MCF 10A (cell line): ENCODE data around the gene UQCR10. TPM values are rescaled to one million over a fixed set of nuclear protein-coding genes. Genes with fewer than 3 reads are reported as not detected.

Experiments used
- BruUV-seq: library from RNA; stranded (reverse); fragments of 400-500 nt; replicated peaks from 2 replicates; lab custom pipeline; 2021; lab: Mats Ljungman, UMichigan
- CTCF ChIA-PET: fragments of 300-600 bp; sonication (Branson Sonifier 250); formaldehyde crosslinking; extraction: SDS; loops from one replicate; lab custom pipeline; 2021; ENCODE audit warnings: antibody characterized with exemption, inconsistent platforms; lab: Yijun Ruan, JAX
- POLR2A ChIA-PET: fragments of 300-600, 350-650 bp; sonication (Branson Sonifier 250); formaldehyde crosslinking; extraction: SDS; loops from one replicate; lab custom pipeline; 2020; ENCODE audit warnings: antibody characterized with exemption, inconsistent platforms; lab: Yijun Ruan, JAX
- DNase-seq: peaks from one replicate; pipeline ENCODE4 v3.0.0-alpha.2; 2018; ENCODE audit not compliant: unreplicated experiment
- H3K27ac Mint-ChIP-seq: one replicate; pipeline ENCODE4 v1.8.0; 2022; ENCODE audit warnings: mild to moderate bottlenecking, low read depth, mixed read lengths; ENCODE audit not compliant: unreplicated experiment
- H3K27me3 Mint-ChIP-seq: one replicate; pipeline ENCODE4 v1.8.0; 2022; ENCODE audit warnings: mixed read lengths; ENCODE audit not compliant: insufficient read depth, unreplicated experiment
- H3K36me3 Mint-ChIP-seq: one replicate; pipeline ENCODE4 v1.8.0; 2022; ENCODE audit warnings: mild to moderate bottlenecking, moderate library complexity, mixed read lengths; ENCODE audit not compliant: insufficient read depth, unreplicated experiment
- H3K4me1 Mint-ChIP-seq: one replicate; pipeline ENCODE4 v1.8.0; 2022; ENCODE audit warnings: mixed read lengths; ENCODE audit not compliant: insufficient read depth, unreplicated experiment
- H3K4me3 Mint-ChIP-seq: one replicate; pipeline ENCODE4 v1.8.0; 2022; ENCODE audit warnings: mild to moderate bottlenecking, moderate library complexity, mixed read lengths; ENCODE audit not compliant: unreplicated experiment
- H3K9me3 Mint-ChIP-seq: one replicate; pipeline ENCODE4 v1.8.0; 2022; ENCODE audit warnings: mixed read lengths; ENCODE audit not compliant: unreplicated experiment
- intact Hi-C: fragments of 100-400 bp; cut with micrococcal nuclease; formaldehyde crosslinking; loops from 2 replicates; pipeline ENCODE4 v1.14.1; 2022
- total RNA-seq: library from RNA; stranded (reverse); gene quantifications from 2 replicates; pipeline ENCODE4 v1.2.3, GENCODE V29; 2022
- TF ChIP-seq, protein P1 (sequence below): fragments of 200-600 bp; IDR thresholded peaks from one replicate; pipeline ENCODE4 v1.8.0; 2022; ENCODE audit warnings: antibody characterized with exemption, mild to moderate bottlenecking; ENCODE audit not compliant: unreplicated experiment

Gene UQCR10
- total RNA-seq, 1 experiment from 2014 or later: 94.7 TPM

- no peaks in the 10 kb centered on the region for H3K4me1 Mint-ChIP-seq
- no TSS peak for BruUV-seq
- intact Hi-C loops: no loop called here
- POLR2A ChIA-PET: interaction anchor here (0.9 to 1.6 kb wide), 3 partner anchors 16 to 88 kb away, joined by 3 to 4 read pairs (median 3); partner anchors contain the start of gene ZMAT5
- no peak overlapping the region for H3K27ac Mint-ChIP-seq
- H3K27me3 Mint-ChIP-seq: no peaks in the 10 kb centered on the region
- CTCF ChIA-PET: no interaction called here
- no peaks in the 10 kb centered on the region for H3K9me3 Mint-ChIP-seq
- H3K36me3 Mint-ChIP-seq: peaks cover 8% of the 10 kb centered on the region
- peak; percentile 27 for DNase-seq
- TF ChIP-seq, protein P1, sequence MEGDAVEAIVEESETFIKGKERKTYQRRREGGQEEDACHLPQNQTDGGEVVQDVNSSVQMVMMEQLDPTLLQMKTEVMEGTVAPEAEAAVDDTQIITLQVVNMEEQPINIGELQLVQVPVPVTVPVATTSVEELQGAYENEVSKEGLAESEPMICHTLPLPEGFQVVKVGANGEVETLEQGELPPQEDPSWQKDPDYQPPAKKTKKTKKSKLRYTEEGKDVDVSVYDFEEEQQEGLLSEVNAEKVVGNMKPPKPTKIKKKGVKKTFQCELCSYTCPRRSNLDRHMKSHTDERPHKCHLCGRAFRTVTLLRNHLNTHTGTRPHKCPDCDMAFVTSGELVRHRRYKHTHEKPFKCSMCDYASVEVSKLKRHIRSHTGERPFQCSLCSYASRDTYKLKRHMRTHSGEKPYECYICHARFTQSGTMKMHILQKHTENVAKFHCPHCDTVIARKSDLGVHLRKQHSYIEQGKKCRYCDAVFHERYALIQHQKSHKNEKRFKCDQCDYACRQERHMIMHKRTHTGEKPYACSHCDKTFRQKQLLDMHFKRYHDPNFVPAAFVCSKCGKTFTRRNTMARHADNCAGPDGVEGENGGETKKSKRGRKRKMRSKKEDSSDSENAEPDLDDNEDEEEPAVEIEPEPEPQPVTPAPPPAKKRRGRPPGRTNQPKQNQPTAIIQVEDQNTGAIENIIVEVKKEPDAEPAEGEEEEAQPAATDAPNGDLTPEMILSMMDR: no peak
- no peak overlapping the region for H3K4me3 Mint-ChIP-seq
These were observed 33.6 kb upstream of the UQCR10 start for GRCh38 chr22:29733362-29734201.

GRCh38 chr22:29734406-29734805 lies 32.8 kb upstream of the UQCR10 start:
- TF ChIP-seq, protein P1: no peak
- Mint-ChIP-seq H3K4me3 (no peak overlapping the region), H3K9me3 (no peaks in the 10 kb centered on the region), H3K27ac (no peak overlapping the region), H3K27me3 (no peaks in the 10 kb centered on the region), H3K4me1 (no peaks in the 10 kb centered on the region), H3K36me3 (peaks cover 9% of the 10 kb centered on the region)
- no peak for DNase-seq
- ChIA-PET POLR2A (interaction anchor here (1.5 kb wide), 1 partner anchor 32 kb away, joined by 3 read pairs; the partner anchor contains the start of gene ZMAT5), CTCF (interaction anchor here (0.6 kb wide), 2 partner anchors 51 to 256 kb away, joined by 3 read pairs; no protein-coding TSS in a partner anchor)
- no TSS peak for BruUV-seq
- intact Hi-C loops: no loop called here

DNA sequence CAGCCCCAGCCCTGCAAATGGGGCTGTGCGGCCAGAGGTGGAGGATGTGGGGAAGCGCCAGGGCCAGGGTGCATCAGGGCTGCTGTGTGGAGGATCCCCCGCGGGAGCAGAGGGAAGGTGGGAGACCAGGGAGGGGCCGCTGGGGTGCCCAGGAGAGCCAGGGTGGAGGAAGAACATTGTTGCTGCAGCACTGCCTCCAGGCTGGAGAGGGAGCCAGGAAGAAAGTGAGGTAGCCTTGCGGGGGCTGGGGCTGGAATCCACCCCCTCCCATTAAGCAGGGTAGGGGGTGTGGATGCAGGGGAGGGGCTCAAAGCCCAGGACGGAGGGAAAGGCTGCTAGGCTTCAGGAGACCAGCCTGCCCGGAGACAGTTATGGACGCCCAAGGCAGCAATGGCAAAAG lies 32.3 kb upstream of the UQCR10 start:
- H3K36me3 Mint-ChIP-seq: peaks cover 9% of the 10 kb centered on the region
- ChIA-PET POLR2A (no interaction called here), CTCF (interaction anchor here (0.6 kb wide), 2 partner anchors 52 to 256 kb away, joined by 3 read pairs; no protein-coding TSS in a partner anchor)
- no peak overlapping the region for H3K27ac Mint-ChIP-seq
- H3K27me3 Mint-ChIP-seq: no peaks in the 10 kb centered on the region
- H3K4me1 Mint-ChIP-seq: no peaks in the 10 kb centered on the region
- DNase-seq: no peak
- intact Hi-C loops: no loop called here
- no TSS peak for BruUV-seq
- H3K4me3 Mint-ChIP-seq: no peak overlapping the region
- TF ChIP-seq, protein P1: no peak
- H3K9me3 Mint-ChIP-seq: no peaks in the 10 kb centered on the region

DNA sequence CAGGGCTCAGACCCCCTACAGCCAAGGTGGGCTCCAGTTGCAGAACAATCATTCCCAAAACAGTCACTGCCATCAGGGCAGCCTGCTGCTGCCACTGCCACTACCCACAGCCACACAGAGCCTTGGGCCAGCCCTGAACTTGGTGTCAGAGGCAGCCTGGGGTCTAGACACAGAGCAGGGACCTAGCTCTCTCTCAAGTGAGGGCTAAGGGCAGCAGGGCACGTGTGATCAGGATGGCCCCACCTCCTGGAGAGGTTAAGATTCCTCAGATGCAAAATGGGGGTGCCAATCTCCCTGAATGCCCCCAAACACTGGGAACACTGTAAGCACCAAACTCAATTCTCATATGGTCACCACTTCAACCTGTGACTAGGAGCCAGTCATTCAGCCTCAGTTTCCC lies 31.8 kb upstream of the UQCR10 start:
- intact Hi-C loops: no loop called here
- no TSS peak for BruUV-seq
- H3K4me1 Mint-ChIP-seq: no peaks in the 10 kb centered on the region
- H3K4me3 Mint-ChIP-seq: no peak overlapping the region
- POLR2A ChIA-PET: no interaction called here
- peaks cover 9% of the 10 kb centered on the region for H3K36me3 Mint-ChIP-seq
- no peaks in the 10 kb centered on the region for H3K9me3 Mint-ChIP-seq
- H3K27ac Mint-ChIP-seq: no peak overlapping the region
- no peak for DNase-seq
- TF ChIP-seq, protein P1: no peak
- CTCF ChIA-PET: no interaction called here
- no peaks in the 10 kb centered on the region for H3K27me3 Mint-ChIP-seq
